H1 (cell line): ENCODE measurements around the gene DENND1A. TPM values are rescaled to one million over a fixed set of nuclear protein-coding genes. Genes with fewer than 3 reads are reported as not detected.

Experiments used
- CHD1 ChIP-seq: IDR thresholded peaks from 2 replicates; pipeline ENCODE4 v1.6.1; 2012; ENCODE audit warnings: low read depth, low read length, improper control_type of control experiment
- CHD7 ChIP-seq: fragments of 300-600 bp; sonication (generic); IDR thresholded peaks from 2 replicates; pipeline ENCODE4 v1.7.1; 2012; ENCODE audit warnings: low read length, moderate library complexity, mild to moderate bottlenecking, inconsistent platforms; ENCODE audit not compliant: insufficient replicate concordance
- EGR1 ChIP-seq: IDR thresholded peaks from 2 replicates; pipeline ENCODE4 v1.6.1; 2011; ENCODE audit warnings: low read depth, low read length, borderline replicate concordance
- GTF2F1 ChIP-seq: IDR thresholded peaks from 2 replicates; pipeline ENCODE4 v1.6.1; 2012; ENCODE audit warnings: low read depth, low read length, improper control_type of control experiment, borderline replicate concordance
- KDM1A ChIP-seq: fragments of 200-600, 300-600 bp; sonication (generic); IDR thresholded peaks from 2 replicates; pipeline ENCODE4 v1.7.1; 2016; ENCODE audit warnings: mild to moderate bottlenecking, low read length, borderline replicate concordance
- POLR2A ChIP-seq, 2 experiments: IDR thresholded peaks; 1 replicate in 1 of 2; 2 replicates in 1 of 2; pipeline ENCODE4 v1.6.1; 2011; ENCODE audit warnings: low read depth in 2 of 2, low read length in 2 of 2, mild to moderate bottlenecking in 2 of 2; ENCODE audit errors: control extremely low read depth in 1 of 2
- POLR2AphosphoS5 ChIP-seq: IDR thresholded peaks from 2 replicates; pipeline ENCODE4 v1.6.1; 2011; ENCODE audit warnings: low read depth, low read length
- RNF2 ChIP-seq: fragments of 200-900, 300-1000 bp; sonication (generic); IDR thresholded peaks from 2 replicates; pipeline ENCODE4 v1.7.1; 2016; ENCODE audit warnings: borderline replicate concordance, low read depth, mild to moderate bottlenecking, antibody characterized with exemption, low read length; ENCODE audit not compliant: poor library complexity, severe bottlenecking; ENCODE audit errors: missing control alignments
- SAP30 ChIP-seq: fragments of 300-600 bp; sonication (generic); IDR thresholded peaks from 2 replicates; pipeline ENCODE4 v1.7.1; 2012; ENCODE audit warnings: low read length, moderate library complexity, mild to moderate bottlenecking, inconsistent platforms; ENCODE audit not compliant: insufficient read depth, insufficient replicate concordance
- SIRT6 ChIP-seq: IDR thresholded peaks from one replicate; pipeline ENCODE4 v1.7.1; 2012; ENCODE audit warnings: low read length, inconsistent platforms
- SP4 ChIP-seq: IDR thresholded peaks from 2 replicates; pipeline ENCODE4 v1.6.1; 2012; ENCODE audit warnings: low read length, inconsistent platforms
- SUZ12 ChIP-seq: fragments of 200-600 bp; sonication (generic); IDR thresholded peaks from 2 replicates; pipeline ENCODE4 v1.6.1; 2012; ENCODE audit warnings: mild to moderate bottlenecking, inconsistent platforms, low read length, moderate library complexity, mixed read lengths
- TAF1 ChIP-seq: IDR thresholded peaks from 2 replicates; pipeline ENCODE4 v1.6.1; 2011; ENCODE audit warnings: mild to moderate bottlenecking, low read depth, low read length
- polyA plus RNA-seq, 7 experiments: library from polyadenylated mRNA; depleted of rRNA in 3 of 7; stranded (reverse) in 5 of 7; unstranded in 2 of 7; fragments of >200 nt in 5 of 7; fragments of 200-250 nt in 2 of 7; gene quantifications; 1 replicate in 5 of 7; 2 replicates in 1 of 7; 4 replicates in 1 of 7; pipeline versions ENCODE4 v1.2.1 to v1.2.3, GENCODE V29; 2011 to 2013; ENCODE audit warnings: missing spikeins in 2 of 7, mixed read lengths in 2 of 7
- total RNA-seq: library from RNA; stranded (reverse); fragmentation: NEBNext Ultra II Directional; extraction: Animal tissue kit (Norgen Biotek cat#: 25700); gene quantifications from 2 replicates; pipeline ENCODE4 v1.2.1, GENCODE V29; 2021

DENND1A gene
- total and polyA plus RNA-seq, 2 of the 8 experiments (the other 6 are each of a cell fraction or from before 2014, with no cell fraction given) = 24.1 to 26.4 TPM

- TF ChIP-seq CHD7 = no peak
- no peak for TF ChIP-seq KDM1A
- no peak for TF ChIP-seq SUZ12
- TF ChIP-seq SAP30 = no peak
- no peak for TF ChIP-seq CHD1
- TF ChIP-seq POLR2A (IDR thresholded peaks at IDR 0.05; ENCODE audit: control extremely low read depth in 1 of 2, low read depth in 2 of 2, low read length in 2 of 2) = no peak
- no peak for TF ChIP-seq EGR1
- TF ChIP-seq SP4 = no peak
- TF ChIP-seq SIRT6 = no peak
- no peak for TF ChIP-seq POLR2AphosphoS5
- TF ChIP-seq TAF1 = no peak
- TF ChIP-seq GTF2F1 = no peak
- TF ChIP-seq RNF2 = no peak
- TF ChIP-seq, all 59 proteins: peak for 0
Measured at GRCh38 chr9:123615381-123615780, 314.5 kb downstream of the DENND1A start (continued).
